Right forelimb (tissue), 1 donor: ENCODE data around the gene MGAT2.
"Not testable (repeated sequence)": the region's sequence is repeated elsewhere in the genome, so short reads cannot be mapped to it uniquely, and the experiment has no call there.

Source experiments
- DNase-seq: peaks from one replicate; pipeline ENCODE4 v3.0.0-alpha.2; 2018

The MGAT2 gene

DNA sequence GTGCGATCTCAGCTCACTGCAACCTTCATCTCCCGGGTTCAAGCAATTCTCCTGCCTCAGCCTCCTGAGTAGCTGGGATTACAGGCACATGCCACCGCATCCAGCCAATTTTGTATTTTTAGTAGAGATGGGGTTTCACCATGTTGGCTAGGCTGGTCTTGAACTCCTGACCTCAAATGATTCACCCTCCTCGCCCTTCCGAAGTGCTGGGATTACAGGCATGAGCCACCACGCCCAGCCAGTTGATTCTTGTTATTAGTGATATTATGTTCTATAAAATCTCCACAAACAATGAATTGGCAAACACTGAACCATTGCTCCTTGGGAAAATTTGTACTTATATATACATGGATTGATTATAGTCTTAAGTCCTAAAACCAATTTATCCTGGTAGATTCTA lies 36.9 kb downstream of the MGAT2 start:
- DNase-seq, result not testable (repeated sequence)

GRCh38 chr14:49659526-49660455 lies 39.2 kb downstream of the MGAT2 start:
- no peak for DNase-seq

DNA sequence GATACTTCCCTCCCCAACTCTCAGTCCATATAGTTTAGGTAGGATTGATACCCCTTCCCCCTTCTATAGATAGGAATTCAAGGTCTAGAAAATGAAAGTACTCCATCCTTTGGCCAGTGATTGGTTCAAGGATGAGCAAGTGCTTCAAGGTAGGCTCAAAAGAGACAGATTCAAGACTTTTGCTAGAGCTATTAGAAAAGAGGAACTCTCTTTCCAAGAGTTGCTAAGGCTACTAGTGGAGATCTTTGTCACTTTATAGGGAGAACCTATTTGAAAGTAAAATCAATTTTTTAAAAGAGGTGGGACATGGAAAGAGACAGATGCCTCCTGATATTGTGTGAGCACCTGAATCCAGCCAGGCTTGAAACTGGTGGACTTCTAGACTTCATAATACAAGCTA lies 49.9 kb downstream of the MGAT2 start:
- no peak for DNase-seq
